ENCODE measurements around the gene OSBPL1A.

DNA sequence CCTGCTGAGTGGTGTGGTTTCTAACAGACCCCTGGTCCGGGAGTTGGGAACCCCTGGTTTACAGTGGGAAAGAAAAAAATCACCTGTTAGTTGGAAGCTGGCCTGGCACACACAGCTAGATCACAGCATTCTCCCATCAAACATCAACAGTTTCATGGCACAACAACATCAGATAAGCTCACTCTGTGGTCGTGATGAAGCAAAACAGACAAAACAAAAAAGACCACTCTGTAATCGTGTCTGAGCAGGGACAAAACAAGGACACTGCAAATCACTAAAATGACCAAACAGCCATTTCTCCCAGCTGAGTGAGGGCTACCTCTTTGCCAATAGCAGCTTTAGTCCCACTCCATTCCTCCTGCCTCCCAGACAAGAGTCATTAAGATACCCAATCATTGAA, 19.9 kb upstream of the OSBPL1A start:
- no peak for TF ChIP-seq POLR2A (IDR thresholded peaks at IDR 0.05; ENCODE audit: low read length)
- no peak for TF ChIP-seq GATA1 (IDR thresholded peaks at IDR 0.05; ENCODE audit: low read depth, low read length)
